Breast epithelium (tissue), 4 donors: Measurements from ENCODE around the gene EPB41L1. TPM values are rescaled to one million over a fixed set of nuclear protein-coding genes. Genes with fewer than 3 reads are reported as not detected.

Experiments used
- DNase-seq, 2 donors: peaks; one replicate each; pipeline ENCODE4 v3.0.0-alpha.2; 2019; ENCODE audit warnings: low spot score in 2 of 2
- H3K27ac ChIP-seq, 2 donors: fragments of 200-600 bp; sonication (generic) in 1 of 2; one replicate each; pipeline ENCODE4 v1.5.1; 2016 to 2019; ENCODE audit warnings: mild to moderate bottlenecking in 1 of 2
- H3K27me3 ChIP-seq, 2 donors: fragments of 200-600 bp; sonication (generic) in 1 of 2; one replicate each; pipeline versions ENCODE4 v1.5.1 to v1.6.0; 2017 to 2019; ENCODE audit warnings: control low read depth in 1 of 2, mild to moderate bottlenecking in 1 of 2
- H3K36me3 ChIP-seq: fragments of 200-600 bp; one replicate; pipeline ENCODE4 v1.5.1; 2019
- H3K4me1 ChIP-seq, 2 donors: fragments of 200-600 bp; sonication (generic); one replicate each; pipeline ENCODE4 v1.5.1; 2016 to 2019; ENCODE audit warnings: control low read depth in 1 of 2
- H3K4me3 ChIP-seq, 3 donors: fragments of 200-600 bp; sonication (generic); 1 replicate in 2 of 3; 2 replicates in 1 of 3; pipeline ENCODE4 v1.5.1; 2016 to 2019; ENCODE audit warnings: mild to moderate bottlenecking in 3 of 3, moderate library complexity in 2 of 3
- H3K9me3 ChIP-seq, 2 donors: fragments of 200-600 bp; sonication (generic) in 1 of 2; one replicate each; pipeline ENCODE4 v1.5.1; 2016 to 2019; ENCODE audit warnings: control low read depth in 1 of 2
- POLR2A ChIP-seq: fragments of 450-650 bp; IDR thresholded peaks from one replicate; pipeline ENCODE4 v1.6.1; 2016; ENCODE audit warnings: antibody characterized with exemption, mild to moderate bottlenecking, moderate library complexity
- POLR2AphosphoS5 ChIP-seq, 3 donors: sonication (generic); formaldehyde crosslinking; IDR thresholded peaks; one replicate each; pipeline ENCODE4 v1.6.1; 2017; ENCODE audit warnings: antibody characterized with exemption in 3 of 3
- intact Hi-C: fragments of 100-400 bp; cut with DNase I; formaldehyde crosslinking; loops from one replicate; pipeline ENCODE4 v1.15.1; 2023; ENCODE audit warnings: low total_unique reads
- total RNA-seq, 3 donors: library from RNA; depleted of rRNA; stranded (reverse); fragments of >200 nt; gene quantifications; one replicate each; pipeline ENCODE4 v1.1.0, GENCODE V29; 2016
- TF ChIP-seq, protein P1 (sequence below), 3 donors: fragments of 450-650 bp; IDR thresholded peaks; one replicate each; pipeline ENCODE4 v1.5.1; 2016 to 2017; ENCODE audit warnings: antibody characterized with exemption in 3 of 3, mild to moderate bottlenecking in 3 of 3, moderate library complexity in 3 of 3

The EPB41L1 gene
- total RNA-seq, 3 donors from 2014 or later, result 37.0 to 66.4 (median 43.7) TPM

- no peak for DNase-seq
- TF ChIP-seq, protein P1, sequence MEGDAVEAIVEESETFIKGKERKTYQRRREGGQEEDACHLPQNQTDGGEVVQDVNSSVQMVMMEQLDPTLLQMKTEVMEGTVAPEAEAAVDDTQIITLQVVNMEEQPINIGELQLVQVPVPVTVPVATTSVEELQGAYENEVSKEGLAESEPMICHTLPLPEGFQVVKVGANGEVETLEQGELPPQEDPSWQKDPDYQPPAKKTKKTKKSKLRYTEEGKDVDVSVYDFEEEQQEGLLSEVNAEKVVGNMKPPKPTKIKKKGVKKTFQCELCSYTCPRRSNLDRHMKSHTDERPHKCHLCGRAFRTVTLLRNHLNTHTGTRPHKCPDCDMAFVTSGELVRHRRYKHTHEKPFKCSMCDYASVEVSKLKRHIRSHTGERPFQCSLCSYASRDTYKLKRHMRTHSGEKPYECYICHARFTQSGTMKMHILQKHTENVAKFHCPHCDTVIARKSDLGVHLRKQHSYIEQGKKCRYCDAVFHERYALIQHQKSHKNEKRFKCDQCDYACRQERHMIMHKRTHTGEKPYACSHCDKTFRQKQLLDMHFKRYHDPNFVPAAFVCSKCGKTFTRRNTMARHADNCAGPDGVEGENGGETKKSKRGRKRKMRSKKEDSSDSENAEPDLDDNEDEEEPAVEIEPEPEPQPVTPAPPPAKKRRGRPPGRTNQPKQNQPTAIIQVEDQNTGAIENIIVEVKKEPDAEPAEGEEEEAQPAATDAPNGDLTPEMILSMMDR (IDR thresholded peaks at IDR 0.05), result no peak
- TF ChIP-seq POLR2AphosphoS5 (IDR thresholded peaks at IDR 0.05), result no peak
- no peak for TF ChIP-seq POLR2A
- Histone ChIP-seq H3K36me3 (no peaks in the 10 kb centered on the region), H3K9me3 (no peaks in the 10 kb centered on the region), H3K27ac (peak overlapping the region; percentile 28 to 54), H3K4me1 (peaks cover 0 to 9% of the 10 kb centered on the region in 2 donors), H3K4me3 (no peak overlapping the region), H3K27me3 (no peaks in the 10 kb centered on the region)
- intact Hi-C loops, result loop anchor here (2.0 kb wide), 1 partner anchor 49 kb away; no protein-coding TSS in a partner anchor
Observed at GRCh38 chr20:36149469-36149868, 5.1 kb upstream of the EPB41L1 start.

DNA sequence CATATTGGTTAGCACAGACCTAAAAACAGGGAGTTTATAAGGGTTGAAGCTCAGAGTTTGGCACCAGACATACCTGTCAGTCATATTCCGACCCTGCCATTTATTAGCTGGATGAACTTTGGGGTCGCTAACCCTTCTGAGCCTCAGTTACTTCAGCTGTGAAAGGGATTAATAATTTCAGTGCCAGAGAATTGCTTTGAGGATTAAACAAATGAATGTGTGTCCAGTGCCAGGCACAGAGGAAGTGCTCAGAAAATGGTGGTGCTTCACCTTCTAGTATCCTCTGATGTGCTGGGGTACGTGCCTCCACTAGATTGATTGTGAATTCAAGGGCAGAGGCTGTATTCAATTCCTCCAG lies 4.1 kb upstream of the EPB41L1 start:
- Histone ChIP-seq H3K4me1 (peaks cover 0 to 9% of the 10 kb centered on the region in 2 donors), H3K27ac (peak overlapping the region in 1 of 2 donors; percentile 38), H3K27me3 (no peaks in the 10 kb centered on the region), H3K4me3 (no peak overlapping the region), H3K9me3 (no peaks in the 10 kb centered on the region), H3K36me3 (no peaks in the 10 kb centered on the region)
- intact Hi-C loops, result no loop called here
- no peak for TF ChIP-seq POLR2AphosphoS5 (IDR thresholded peaks at IDR 0.05)
- TF ChIP-seq, protein P1 (IDR thresholded peaks at IDR 0.05), result no peak
- TF ChIP-seq POLR2A, result no peak
- DNase-seq, result no peak

GRCh38 chr20:36150847-36151539 lies 3.5 kb upstream of the EPB41L1 start:
- peaks cover 0 to 9% of the 10 kb centered on the region in 2 donors for H3K4me1 ChIP-seq
- intact Hi-C loops, result no loop called here

GRCh38 chr20:36152261-36152660 lies 2.3 kb upstream of the EPB41L1 start:
- intact Hi-C loops, result no loop called here
- H3K4me3 ChIP-seq, result no peak overlapping the region
- H3K27me3 ChIP-seq, result no peaks in the 10 kb centered on the region
- H3K36me3 ChIP-seq, result no peaks in the 10 kb centered on the region
- TF ChIP-seq POLR2AphosphoS5 (IDR thresholded peaks at IDR 0.05), result no peak
- TF ChIP-seq, protein P1 (IDR thresholded peaks at IDR 0.05), result no peak
- TF ChIP-seq POLR2A, result no peak
- DNase-seq, result no peak
- peak overlapping the region in 1 of 2 donors; percentile 92 for H3K27ac ChIP-seq
- peaks cover 0 to 9% of the 10 kb centered on the region in 2 donors for H3K4me1 ChIP-seq
- no peaks in the 10 kb centered on the region for H3K9me3 ChIP-seq

More at GRCh38 chr20:36150847-36151539, 3.5 kb upstream of the EPB41L1 start:
- Histone ChIP-seq H3K27me3 (no peaks in the 10 kb centered on the region), H3K27ac (peak overlapping the region in 1 of 2 donors; percentile 38), H3K4me3 (no peak overlapping the region), H3K36me3 (no peaks in the 10 kb centered on the region), H3K9me3 (no peaks in the 10 kb centered on the region)
- TF ChIP-seq, protein P1 (IDR thresholded peaks at IDR 0.05), result no peak
- TF ChIP-seq POLR2A, result no peak
- no peak for TF ChIP-seq POLR2AphosphoS5 (IDR thresholded peaks at IDR 0.05)
- DNase-seq, result no peak

- H3K4me1 ChIP-seq, result peaks cover 0 to 9% of the 10 kb centered on the region in 2 donors
- no peak overlapping the region for H3K4me3 ChIP-seq
- H3K27me3 ChIP-seq, result no peaks in the 10 kb centered on the region
- no peaks in the 10 kb centered on the region for H3K36me3 ChIP-seq
- DNase-seq, result no peak
- intact Hi-C loops, result no loop called here
- no peaks in the 10 kb centered on the region for H3K9me3 ChIP-seq
- peak overlapping the region; percentile 48 to 92 for H3K27ac ChIP-seq
- no peak for TF ChIP-seq POLR2AphosphoS5 (IDR thresholded peaks at IDR 0.05)
- TF ChIP-seq, protein P1 (IDR thresholded peaks at IDR 0.05), result no peak
- TF ChIP-seq POLR2A, result no peak
Observed at GRCh38 chr20:36153204-36153603, 1.3 kb upstream of the EPB41L1 start.
